Muscle of back (tissue), 13 donors: ENCODE results near the gene ENTPD1. TPM values are rescaled to one million over a fixed set of nuclear protein-coding genes. Genes with fewer than 3 reads are reported as not detected.
A peak's percentile ranks its signal among the peaks of the same experiment; 100 is the strongest.
"Not testable (repeated sequence)": the region's sequence is repeated elsewhere in the genome, so short reads cannot be mapped to it uniquely, and the experiment has no call there.

Experiments used
- DNase-seq, 3 donors: peaks; one replicate each; pipeline versions ENCODE4 v3.0.0 to v3.0.0-alpha.2; 2013
- long read RNA-seq, 9 donors: transcript quantifications; one replicate each; lab custom pipeline, GENCODE V29; 2026
- polyA plus RNA-seq, 10 donors: library from polyadenylated mRNA; unstranded; fragments of 120-200 nt; gene quantifications; one replicate each; pipeline ENCODE4 v1.2.1, GENCODE V29; 2013; ENCODE audit not compliant: insufficient read length in 10 of 10

The ENTPD1 gene, protein sequence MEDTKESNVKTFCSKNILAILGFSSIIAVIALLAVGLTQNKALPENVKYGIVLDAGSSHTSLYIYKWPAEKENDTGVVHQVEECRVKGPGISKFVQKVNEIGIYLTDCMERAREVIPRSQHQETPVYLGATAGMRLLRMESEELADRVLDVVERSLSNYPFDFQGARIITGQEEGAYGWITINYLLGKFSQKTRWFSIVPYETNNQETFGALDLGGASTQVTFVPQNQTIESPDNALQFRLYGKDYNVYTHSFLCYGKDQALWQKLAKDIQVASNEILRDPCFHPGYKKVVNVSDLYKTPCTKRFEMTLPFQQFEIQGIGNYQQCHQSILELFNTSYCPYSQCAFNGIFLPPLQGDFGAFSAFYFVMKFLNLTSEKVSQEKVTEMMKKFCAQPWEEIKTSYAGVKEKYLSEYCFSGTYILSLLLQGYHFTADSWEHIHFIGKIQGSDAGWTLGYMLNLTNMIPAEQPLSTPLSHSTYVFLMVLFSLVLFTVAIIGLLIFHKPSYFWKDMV
- polyA plus RNA-seq = 10 to 100 TPM; 11.8 to 16.8 (median 14.0) TPM
- long read RNA-seq, donor 1, partial matches to known transcripts = 0 of 1 reads
- long read RNA-seq, donor 1, other reads (novel, unspliced or antisense) = 0 of 1 reads
- long read RNA-seq, donor 2, partial matches to known transcripts = 0 of 3 reads
- long read RNA-seq, donor 2, other reads (novel, unspliced or antisense) = 0 of 3 reads
- long read RNA-seq, donor 3 = 0 reads
- long read RNA-seq, donor 4, partial matches to known transcripts = 7 of 7 reads
- long read RNA-seq, donor 4, other reads (novel, unspliced or antisense) = 0 of 7 reads
- long read RNA-seq, donor 5, partial matches to known transcripts = 5 of 11 reads
- long read RNA-seq, donor 5, other reads (novel, unspliced or antisense) = 0 of 11 reads
- long read RNA-seq, donor 6 = 0 reads
- long read RNA-seq, donor 7, partial matches to known transcripts = 6 of 8 reads
- long read RNA-seq, donor 7, other reads (novel, unspliced or antisense) = 0 of 8 reads
- long read RNA-seq, donor 8, partial matches to known transcripts = 0 of 1 reads
- long read RNA-seq, donor 8, other reads (novel, unspliced or antisense) = 0 of 1 reads
- long read RNA-seq, donor 9, partial matches to known transcripts = 0 of 1 reads
- long read RNA-seq, donor 9, other reads (novel, unspliced or antisense) = 0 of 1 reads

- peak in 1 of 3 donors; percentile 35 for DNase-seq
Observed at GRCh38 chr10:95756041-95756761, at the start of gene ENTPD1. ENTPD1 (plus strand) TSS chr10:95756163; CDS start chr10:95756240, 77 bp downstream.

GRCh38 chr10:95706573-95706972 lies 49.4 kb upstream of the ENTPD1 start:
- no peak for DNase-seq

DNA sequence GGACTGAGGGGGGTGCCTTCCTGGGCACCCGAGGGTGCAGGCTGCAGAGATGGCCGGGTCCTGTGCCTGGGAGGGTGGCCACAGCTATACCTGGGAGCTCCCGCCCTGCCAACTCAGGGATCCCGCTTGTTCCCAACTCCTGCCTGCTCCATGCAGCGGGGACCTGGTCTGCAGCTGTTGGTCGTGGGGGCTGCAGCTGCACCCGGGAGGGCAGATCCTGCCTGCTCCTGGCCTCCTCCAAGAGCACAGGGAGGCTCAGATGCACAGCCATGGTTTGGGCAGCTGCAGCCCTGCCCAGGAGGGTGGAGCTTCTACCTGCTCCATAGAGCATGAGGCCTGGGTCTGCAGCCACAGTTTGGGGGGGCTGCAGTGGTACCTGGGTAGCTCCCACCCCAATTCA lies 49.0 kb upstream of the ENTPD1 start:
- no peak for DNase-seq

DNA sequence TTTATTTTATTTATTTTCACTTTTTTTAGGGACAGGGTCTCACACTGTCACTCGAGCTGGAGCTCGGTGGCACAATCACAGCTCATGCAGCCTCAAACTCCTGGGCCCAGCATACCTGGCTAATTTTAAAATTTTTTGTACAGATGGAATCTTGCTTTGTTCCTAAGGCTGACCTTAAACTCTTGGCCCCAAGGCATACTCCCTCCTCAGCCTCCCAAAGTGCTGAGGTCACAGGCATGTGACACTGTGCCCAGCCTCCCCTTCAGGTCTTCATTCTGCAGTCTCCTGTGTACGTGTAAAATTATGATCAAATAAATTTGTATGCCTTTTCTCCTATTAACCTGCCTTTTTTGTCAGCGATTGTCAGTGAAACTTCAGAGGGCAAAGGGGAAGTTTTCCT lies 44.5 kb upstream of the ENTPD1 start:
- DNase-seq = no peak

GRCh38 chr10:95716466-95716865 lies 39.5 kb upstream of the ENTPD1 start:
- no peak for DNase-seq

DNA sequence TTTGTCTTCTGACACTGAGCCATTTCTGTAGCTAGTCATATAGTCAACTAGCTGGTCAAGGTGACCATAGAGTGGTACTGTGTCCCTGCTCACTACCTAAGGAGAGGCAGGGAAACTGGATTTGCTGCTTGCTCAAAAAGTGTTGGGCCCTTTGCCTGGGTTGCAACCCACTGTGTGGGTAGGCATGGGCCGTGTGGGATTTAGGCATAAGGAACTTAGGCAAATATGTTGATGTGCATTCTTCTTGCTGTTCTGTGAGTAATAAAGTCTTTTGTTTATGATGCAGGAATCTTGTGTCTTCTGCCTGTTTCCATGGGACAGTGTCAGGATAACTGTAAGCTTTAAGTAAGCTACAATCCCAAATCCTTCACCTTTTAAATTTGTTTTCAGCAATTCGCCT lies 39.1 kb upstream of the ENTPD1 start:
- no peak for DNase-seq

- not testable (repeated sequence) for DNase-seq
Observed at GRCh38 chr10:95720745-95721144, 35.2 kb upstream of the ENTPD1 start.

DNA sequence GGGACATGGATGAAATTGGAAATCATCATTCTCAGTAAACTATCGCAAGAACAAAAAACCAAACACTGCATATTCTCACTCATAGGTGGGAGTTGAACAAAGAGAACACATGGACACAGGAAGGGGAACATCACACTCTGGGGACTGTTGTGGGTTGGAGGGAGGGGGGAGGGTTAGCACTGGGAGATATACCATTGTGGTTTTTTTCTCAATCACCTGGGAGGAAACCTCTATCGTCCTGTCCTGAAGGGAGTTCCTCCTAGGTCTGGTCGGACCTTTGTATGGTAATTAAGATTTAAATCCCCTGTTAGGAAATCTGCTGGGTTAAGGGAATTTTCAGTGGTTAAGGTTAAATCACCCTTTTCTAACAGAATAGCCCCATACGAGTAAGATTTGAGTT lies 33.5 kb upstream of the ENTPD1 start:
- not testable (repeated sequence) for DNase-seq

GRCh38 chr10:95728526-95728925 lies 27.4 kb upstream of the ENTPD1 start:
- DNase-seq = peak in 1 of 3 donors; percentile 19

GRCh38 chr10:95729323-95730055 lies 26.5 kb upstream of the ENTPD1 start:
- DNase-seq = peak in 2 of 3 donors; percentile 12 to 24

DNA sequence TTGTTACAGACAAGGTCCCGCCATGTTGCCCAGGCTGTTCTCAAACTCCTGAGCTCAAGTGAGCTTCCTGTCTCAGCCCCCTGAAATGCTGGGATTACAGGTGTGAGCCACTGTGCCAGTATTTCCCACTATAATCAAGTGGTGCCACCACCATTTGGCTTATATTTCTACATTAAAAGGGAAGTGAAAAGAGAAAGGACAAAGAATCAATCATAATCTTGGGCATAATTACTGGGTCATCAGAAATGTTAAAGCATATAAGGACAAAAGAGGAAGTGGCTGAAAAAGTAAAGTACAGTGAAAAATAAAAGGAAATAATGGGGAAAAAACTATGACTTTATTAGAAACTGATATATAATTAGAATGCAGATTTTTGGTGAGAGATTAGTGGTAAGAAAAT lies 25.7 kb upstream of the ENTPD1 start:
- DNase-seq = no peak

GRCh38 chr10:95732907-95733306 lies 23.1 kb upstream of the ENTPD1 start:
- not testable (repeated sequence) for DNase-seq

GRCh38 chr10:95739056-95739455 lies 16.9 kb upstream of the ENTPD1 start:
- DNase-seq = no peak

DNA sequence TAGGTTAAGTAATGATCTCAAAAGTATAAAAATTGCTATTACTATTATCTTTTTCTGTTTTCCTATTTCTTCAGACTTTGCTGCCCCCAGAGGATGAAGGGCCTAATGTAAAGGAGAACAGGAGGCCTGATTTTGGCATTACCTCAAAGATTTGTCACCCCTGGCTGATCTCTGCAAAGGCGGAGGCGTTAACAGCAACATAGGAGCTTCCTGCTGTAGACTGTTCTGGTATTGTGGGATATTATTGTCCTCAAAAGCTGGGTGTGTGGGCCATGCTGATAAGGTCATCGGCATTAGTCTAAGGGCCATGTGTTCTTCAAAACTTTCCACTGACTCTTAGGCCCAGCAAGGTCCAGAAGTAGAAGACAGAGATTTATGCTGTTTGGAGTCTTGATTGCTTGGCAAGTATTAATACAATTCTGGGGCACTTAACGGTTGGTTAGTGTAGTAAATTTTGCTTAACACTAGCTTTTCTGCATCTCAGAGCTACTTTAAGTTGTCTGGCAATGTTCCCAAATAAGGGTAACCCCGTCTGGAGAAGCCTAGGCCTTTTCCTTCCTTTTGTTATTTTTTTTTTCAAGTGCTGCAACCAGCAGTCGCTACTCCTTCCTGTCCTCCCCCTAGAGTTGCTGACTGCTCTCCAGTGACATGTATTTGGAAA lies 14.0 kb upstream of the ENTPD1 start:
- peak in 2 of 3 donors; percentile 24 to 61 for DNase-seq

GRCh38 chr10:95742485-95742884 lies 13.5 kb upstream of the ENTPD1 start:
- DNase-seq = peak in 2 of 3 donors; percentile 34 to 69

GRCh38 chr10:95742962-95743535 lies 12.9 kb upstream of the ENTPD1 start:
- DNase-seq = no peak

- DNase-seq = no peak
Observed at GRCh38 chr10:95745501-95745900, 10.5 kb upstream of the ENTPD1 start.

DNA sequence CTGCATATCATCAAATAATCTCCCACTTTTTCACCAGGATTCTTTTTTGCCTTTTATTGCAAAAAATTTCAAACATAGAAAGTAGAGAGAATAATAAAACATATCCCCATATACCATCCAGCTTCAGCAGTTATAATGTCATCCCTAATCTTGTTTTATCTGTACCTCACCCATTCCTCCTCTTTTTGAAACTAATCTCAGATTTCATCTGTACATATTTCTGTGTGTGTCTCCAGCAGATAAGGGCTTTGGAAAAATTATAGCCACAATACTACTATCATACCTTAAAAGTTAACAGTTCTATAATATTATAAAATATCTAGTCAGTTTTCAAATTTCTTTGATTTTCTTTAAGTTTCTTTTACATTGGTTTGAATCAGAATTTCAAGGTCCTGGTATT lies 7.6 kb upstream of the ENTPD1 start:
- no peak for DNase-seq

- no peak for DNase-seq
Observed at GRCh38 chr10:95755511-95756004, 405 bp upstream of the ENTPD1 start.
